GM13976 (cell line): ENCODE data around the gene BORCS8.
"Not testable (repeated sequence)": the region's sequence is repeated elsewhere in the genome, so short reads cannot be mapped to it uniquely, and the experiment has no call there.

Experiments used
- DNase-seq: peaks from one replicate; pipeline ENCODE4 v3.0.0; 2012; ENCODE audit warnings: low spot score
- CTCF ChIP-seq: IDR thresholded peaks from 2 replicates; pipeline ENCODE4 v1.5.1; 2012; ENCODE audit warnings: borderline replicate concordance, mild to moderate bottlenecking; ENCODE audit not compliant: insufficient read depth; ENCODE audit errors: extremely low read depth, missing control alignments, control extremely low read depth
- in situ Hi-C: fragments of 300-500 bp; cut with MboI; formaldehyde crosslinking; loops from one replicate; pipeline ENCODE4 v1.12.0; 2022; ENCODE audit warnings: low sequenced_read_pairs, mixed read lengths, inconsistent platforms; ENCODE audit not compliant: unreplicated experiment

BORCS8 gene

DNA sequence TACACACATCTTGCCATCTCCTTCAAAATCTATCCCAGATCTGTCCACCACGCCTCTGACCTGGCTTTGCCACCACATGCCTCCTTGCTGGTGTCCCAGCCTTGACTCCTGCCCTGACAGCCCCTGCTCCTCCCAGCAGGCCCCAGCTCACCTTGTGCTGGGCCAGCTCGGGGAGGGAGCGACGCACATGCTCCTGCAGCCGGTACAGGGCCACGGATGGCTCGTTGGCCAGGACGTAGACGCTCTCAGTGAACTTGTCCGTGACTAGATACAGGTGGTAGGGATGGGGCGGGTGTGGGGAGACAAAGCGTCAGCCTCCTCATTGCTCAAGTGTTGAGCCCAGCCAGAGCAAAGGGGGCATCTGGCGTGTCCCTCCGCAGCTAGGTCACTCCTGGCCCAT lies 5.2 kb downstream of the BORCS8 start:
- TF ChIP-seq CTCF: no peak
- in situ Hi-C loops: loop anchor here (25.0 kb wide), 1 partner anchor 301 kb away; no protein-coding TSS in a partner anchor
- DNase-seq: no peak

DNA sequence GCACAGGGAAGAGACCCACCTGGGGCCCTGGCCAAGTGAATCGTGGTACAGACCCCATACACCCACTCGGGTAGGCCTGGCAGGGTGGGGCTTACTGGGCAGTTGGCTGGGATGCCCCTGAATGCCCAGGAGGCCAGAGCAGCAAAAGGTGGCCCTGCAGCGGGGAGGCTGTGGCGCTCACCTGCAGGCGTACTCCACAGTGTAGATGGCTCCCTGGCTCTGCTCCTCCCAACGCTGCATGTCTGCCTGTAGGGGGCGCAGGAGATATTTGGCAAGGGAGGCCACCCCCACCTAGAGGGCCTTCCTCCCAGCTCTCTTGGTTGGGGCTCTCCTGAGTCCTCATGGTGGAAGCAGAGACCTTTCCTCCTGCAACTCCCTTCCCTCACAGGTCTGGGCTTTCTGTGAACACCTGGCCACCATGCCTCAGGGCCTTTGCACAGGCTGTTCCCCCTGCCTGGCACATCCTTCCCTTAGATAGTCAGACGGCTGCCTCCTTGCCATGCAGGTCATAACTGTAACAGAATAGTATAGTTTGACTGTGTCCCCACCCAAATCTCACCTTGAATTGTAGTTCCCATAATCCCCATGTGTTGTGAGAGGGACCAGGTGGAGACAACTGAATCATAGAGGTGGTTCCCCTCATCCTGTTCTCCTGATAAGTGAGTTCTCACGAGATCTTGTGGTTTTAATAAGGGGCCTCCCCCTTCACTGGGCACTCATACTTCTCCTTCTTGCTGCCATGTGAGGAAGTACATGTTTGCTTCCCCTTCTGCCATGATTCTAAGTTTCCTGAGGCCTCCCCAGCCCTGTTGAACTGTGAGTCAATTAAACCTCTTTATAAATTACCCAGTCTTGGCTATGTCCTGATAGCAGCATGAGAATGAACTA lies 5.9 kb downstream of the BORCS8 start:
- DNase-seq: peak; percentile 62
- peak; percentile 35 for TF ChIP-seq CTCF
- in situ Hi-C loops: loop anchor here (25.0 kb wide), 1 partner anchor 301 kb away; no protein-coding TSS in a partner anchor

DNA sequence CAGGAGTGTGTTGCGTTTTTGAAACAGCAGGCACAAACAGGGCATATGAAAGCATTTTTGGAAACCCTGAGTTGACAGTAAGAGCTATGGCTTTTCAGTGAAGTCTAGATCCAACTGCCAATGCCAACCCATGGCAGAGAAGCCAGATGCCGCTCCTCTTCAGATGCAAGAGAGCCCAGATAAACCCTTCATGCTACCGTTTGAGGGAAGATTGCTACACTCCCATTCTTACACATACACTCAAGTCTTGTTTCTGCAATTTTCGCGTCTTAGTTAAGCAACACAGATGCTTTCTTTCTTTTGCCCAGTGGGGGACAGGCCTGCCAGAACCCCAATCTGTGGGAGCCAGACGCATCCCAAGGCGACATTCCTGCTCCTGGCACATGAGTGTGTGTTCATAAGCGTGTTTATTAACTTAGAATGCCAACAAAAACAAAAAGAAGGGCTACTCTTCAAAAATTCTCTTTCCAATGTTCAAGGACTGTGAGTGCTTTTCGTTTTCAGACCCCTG lies 10.4 kb downstream of the BORCS8 start:
- in situ Hi-C loops: loop anchor here (5.0 to 25.0 kb wide), 2 partner anchors 39 to 306 kb away; no protein-coding TSS in a partner anchor
- no peak for TF ChIP-seq CTCF
- no peak for DNase-seq

- in situ Hi-C loops: loop anchor here (5.0 to 25.0 kb wide), 2 partner anchors 37 to 308 kb away; no protein-coding TSS in a partner anchor
- DNase-seq: no peak
- no peak for TF ChIP-seq CTCF
Measured at GRCh38 chr19:19179548-19180441, 12.2 kb downstream of the BORCS8 start.

- no peak for DNase-seq
- TF ChIP-seq CTCF: no peak
- in situ Hi-C loops: loop anchor here (25.0 kb wide), 1 partner anchor 310 kb away; no protein-coding TSS in a partner anchor
Measured at GRCh38 chr19:19176950-19177349, 15.0 kb downstream of the BORCS8 start.

DNA sequence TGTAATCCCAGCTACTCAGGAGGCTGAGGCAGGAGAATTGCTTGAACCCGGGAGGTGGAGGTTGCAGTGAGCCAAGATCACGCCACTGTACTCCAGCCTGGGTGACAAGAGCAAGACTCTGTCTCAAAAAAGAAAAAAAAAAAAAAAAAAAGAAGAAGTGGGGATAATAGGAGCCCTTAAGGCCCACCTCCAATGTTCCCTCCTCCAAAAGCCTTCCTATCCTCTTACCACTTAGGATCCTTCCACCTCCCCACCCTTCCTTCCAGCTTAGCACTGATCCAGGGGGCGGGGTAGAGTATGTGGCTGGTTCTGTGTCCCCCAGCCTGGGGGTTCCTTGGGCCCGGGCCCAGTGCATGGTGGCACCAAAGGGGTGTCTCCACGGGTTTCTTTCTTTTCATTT lies 18.7 kb downstream of the BORCS8 start:
- in situ Hi-C loops, DNase-seq: not testable (repeated sequence)
